Retinal pigment epithelial cell (primary cell): ENCODE data around the gene PLS3.

Experiments
- DNase-seq: peaks from one replicate; pipeline ENCODE4 v3.0.0-alpha.2; 2010; ENCODE audit warnings: low read depth
- H3K4me3 ChIP-seq: 2 replicates; pipeline ENCODE4 v1.5.1; 2011; ENCODE audit warnings: mild to moderate bottlenecking, low read length, control low read depth, moderate library complexity
- CTCF ChIP-seq: conservative IDR thresholded peaks from 2 replicates; pipeline ENCODE4 v1.5.1; 2011; ENCODE audit warnings: low read depth, low read length, control low read depth, inconsistent platforms

The PLS3 gene

GRCh38 chrX:115649461-115650063 lies 88.6 kb downstream of the PLS3 start:
- no peak overlapping the region for H3K4me3 ChIP-seq
- no peak for DNase-seq
- no peak for TF ChIP-seq CTCF

- no peak overlapping the region for H3K4me3 ChIP-seq
- TF ChIP-seq CTCF = no peak
- DNase-seq = no peak
Observed at GRCh38 chrX:115650449-115650848, 89.5 kb downstream of the PLS3 start.

- DNase-seq = no peak
- H3K4me3 ChIP-seq = no peak overlapping the region
- TF ChIP-seq CTCF = peak; percentile 79
Observed at GRCh38 chrX:115650916-115651315, 89.9 kb downstream of the PLS3 start.

- DNase-seq = no peak
Observed at GRCh38 chrX:115652221-115652620, 91.2 kb downstream of the PLS3 start.

GRCh38 chrX:115665122-115665521 lies 104.1 kb downstream of the PLS3 start:
- DNase-seq = no peak
- no peak for TF ChIP-seq CTCF
- no peak overlapping the region for H3K4me3 ChIP-seq

More at GRCh38 chrX:115652221-115652620, 91.2 kb downstream of the PLS3 start:
- no peak overlapping the region for H3K4me3 ChIP-seq
- TF ChIP-seq CTCF = no peak

GRCh38 chrX:115679460-115679859 lies 118.5 kb downstream of the PLS3 start:
- DNase-seq = no peak
- peak; percentile 53 for TF ChIP-seq CTCF
- no peak overlapping the region for H3K4me3 ChIP-seq

GRCh38 chrX:115687595-115687994 lies 126.6 kb downstream of the PLS3 start:
- no peak overlapping the region for H3K4me3 ChIP-seq
- TF ChIP-seq CTCF = no peak
- no peak for DNase-seq
